Thymus (tissue), 11 donors: ENCODE results near the gene GSG1L2. TPM values are rescaled to one million over a fixed set of nuclear protein-coding genes. Genes with fewer than 3 reads are reported as not detected.
"Not testable (repeated sequence)": the region's sequence is repeated elsewhere in the genome, so short reads cannot be mapped to it uniquely, and the experiment has no call there.

ENCODE experiments used
- DNase-seq, 9 donors: peaks; one replicate each; pipeline ENCODE4 v3.0.0-alpha.2; 2013; ENCODE audit warnings: low spot score in 9 of 9, low read depth in 6 of 9, missing footprints in 1 of 9
- H3K27ac ChIP-seq, 2 donors: one replicate each; pipeline ENCODE4 v1.5.1; 2013; ENCODE audit warnings: control low read depth in 1 of 2, low read depth in 1 of 2, low read length in 1 of 2, mild to moderate bottlenecking in 1 of 2, moderate library complexity in 1 of 2
- H3K27me3 ChIP-seq, 2 donors: one replicate each; pipeline ENCODE4 v1.5.1; 2013; ENCODE audit warnings: low read length in 1 of 2; ENCODE audit not compliant: control insufficient read depth in 2 of 2, insufficient read depth in 1 of 2
- H3K36me3 ChIP-seq, 2 donors: one replicate each; pipeline ENCODE4 v1.5.1; 2013; ENCODE audit warnings: low read length in 1 of 2, mild to moderate bottlenecking in 1 of 2, moderate library complexity in 1 of 2; ENCODE audit not compliant: control insufficient read depth in 2 of 2, insufficient read depth in 2 of 2
- H3K4me1 ChIP-seq, 2 donors: one replicate each; pipeline ENCODE4 v1.5.1; 2013; ENCODE audit warnings: low read length in 2 of 2; ENCODE audit not compliant: control insufficient read depth in 2 of 2, insufficient read depth in 2 of 2
- H3K4me3 ChIP-seq, 2 donors: one replicate each; pipeline ENCODE4 v1.5.1; 2013; ENCODE audit warnings: low read length in 2 of 2, control low read depth in 1 of 2, mild to moderate bottlenecking in 1 of 2
- H3K9me3 ChIP-seq, 2 donors: one replicate each; pipeline ENCODE4 v1.5.1; 2013; ENCODE audit warnings: low read length in 1 of 2, mild to moderate bottlenecking in 1 of 2; ENCODE audit not compliant: control insufficient read depth in 2 of 2, insufficient read depth in 1 of 2
- WGBS: extraction: QIAGEN DNeasy Blood & Tissue Kit; methylation state at CpG from one replicate; pipeline ENCODE4 v1.1.7; 2013; 5-methylcytosine and 5-hydroxymethylcytosine counted together
- polyA plus RNA-seq: library from polyadenylated mRNA; stranded (reverse); fragments of 200-250 nt; gene quantifications from one replicate; pipeline ENCODE4 v1.2.3, GENCODE V29; 2013
- total RNA-seq: library from RNA; stranded (reverse); fragments of 120-200 nt; gene quantifications from one replicate; pipeline ENCODE4 v1.2.4, GENCODE V29; 2013
- donor health status: healthy.

Gene GSG1L2
- total and polyA plus RNA-seq, 2 donors, result not detected

DNA sequence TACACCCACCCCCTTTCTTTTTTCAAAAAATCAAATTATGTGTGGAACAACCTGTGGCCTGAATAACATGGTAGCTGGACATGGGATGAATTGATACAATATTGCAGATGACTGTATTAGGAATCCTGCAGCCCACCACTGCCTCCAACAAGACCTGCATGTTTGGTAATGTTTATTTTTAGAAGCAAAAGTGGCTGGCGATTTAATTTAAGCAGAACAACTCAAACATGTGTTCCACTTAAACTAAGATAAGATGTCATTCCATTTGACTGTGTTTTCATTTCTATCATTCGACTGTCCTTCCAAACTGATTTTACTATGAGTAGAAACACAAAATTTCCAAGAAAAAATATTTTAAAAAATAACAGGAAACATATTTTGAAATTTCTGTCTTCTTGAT lies 20.4 kb downstream of the GSG1L2 start:
- no peaks in the 10 kb centered on the region for H3K36me3 ChIP-seq
- H3K4me1 ChIP-seq, result no peaks in the 10 kb centered on the region
- no peak overlapping the region for H3K27ac ChIP-seq
- no peak for DNase-seq
- no peak overlapping the region for H3K4me3 ChIP-seq
- H3K27me3 ChIP-seq, result no peaks in the 10 kb centered on the region
- WGBS, result 80% methylated on average over 2 of the region's 2 CpGs
- H3K9me3 ChIP-seq, result no peaks in the 10 kb centered on the region

DNA sequence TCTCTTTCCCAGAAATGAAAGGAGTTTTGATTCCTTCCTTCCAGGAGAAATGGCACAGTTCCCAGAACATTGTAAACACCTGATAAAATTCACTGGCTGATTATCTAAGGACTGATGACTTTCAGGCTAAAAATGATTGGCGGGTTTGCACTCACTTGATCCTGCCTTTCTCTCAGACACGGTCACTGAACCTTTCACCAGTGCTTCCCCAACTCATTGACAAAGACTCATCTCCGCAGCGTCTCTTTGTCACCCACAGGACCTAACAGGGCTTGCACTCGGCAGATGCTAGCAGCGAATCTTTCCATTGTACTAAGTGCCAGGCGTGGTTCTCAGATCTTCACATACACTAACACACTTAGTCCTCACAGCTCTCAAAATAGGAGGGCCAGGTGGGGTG lies 23.2 kb downstream of the GSG1L2 start:
- no peaks in the 10 kb centered on the region for H3K4me1 ChIP-seq
- H3K27me3 ChIP-seq, result no peaks in the 10 kb centered on the region
- no peak overlapping the region for H3K27ac ChIP-seq
- H3K4me3 ChIP-seq, result no peak overlapping the region
- H3K9me3 ChIP-seq, result no peaks in the 10 kb centered on the region
- no peak for DNase-seq
- no peaks in the 10 kb centered on the region for H3K36me3 ChIP-seq
- 92% methylated on average over 7 of the region's 7 CpGs for whole genome bisulfite sequencing

DNA sequence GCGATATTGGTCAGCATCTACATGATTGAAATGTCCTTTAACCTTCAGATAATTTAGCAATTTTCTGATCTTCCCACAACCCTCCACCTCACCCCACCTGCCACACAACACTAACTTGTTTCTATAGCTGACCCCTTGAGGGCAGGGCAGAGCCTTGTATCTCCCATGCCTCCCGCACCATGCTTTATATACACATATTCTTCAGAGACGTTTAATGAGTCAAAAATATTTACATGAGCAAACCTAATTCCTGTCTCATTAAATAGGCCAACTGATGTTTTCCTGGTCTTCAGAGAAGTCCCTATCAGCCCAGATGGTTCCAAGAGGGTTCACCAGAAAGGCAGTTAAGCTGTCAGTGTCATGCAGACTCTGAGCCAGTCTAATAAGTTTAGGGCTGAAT lies 23.9 kb downstream of the GSG1L2 start:
- no peaks in the 10 kb centered on the region for H3K9me3 ChIP-seq
- no peak overlapping the region for H3K27ac ChIP-seq
- 90% methylated on average over 3 of the region's 3 CpGs for WGBS
- no peaks in the 10 kb centered on the region for H3K4me1 ChIP-seq
- no peak overlapping the region for H3K4me3 ChIP-seq
- H3K27me3 ChIP-seq, result no peaks in the 10 kb centered on the region
- no peak for DNase-seq
- H3K36me3 ChIP-seq, result no peaks in the 10 kb centered on the region

- Histone ChIP-seq H3K27ac (no peak overlapping the region), H3K4me3 (no peak overlapping the region), H3K36me3 (no peaks in the 10 kb centered on the region), H3K27me3 (no peaks in the 10 kb centered on the region), H3K4me1 (no peaks in the 10 kb centered on the region), H3K9me3 (no peaks in the 10 kb centered on the region)
- DNase-seq, result no peak
- 95% methylated on average over 15 of the region's 15 CpGs for WGBS
Measured at GRCh38 chr17:9792181-9792840, 29.6 kb downstream of the GSG1L2 start.

DNA sequence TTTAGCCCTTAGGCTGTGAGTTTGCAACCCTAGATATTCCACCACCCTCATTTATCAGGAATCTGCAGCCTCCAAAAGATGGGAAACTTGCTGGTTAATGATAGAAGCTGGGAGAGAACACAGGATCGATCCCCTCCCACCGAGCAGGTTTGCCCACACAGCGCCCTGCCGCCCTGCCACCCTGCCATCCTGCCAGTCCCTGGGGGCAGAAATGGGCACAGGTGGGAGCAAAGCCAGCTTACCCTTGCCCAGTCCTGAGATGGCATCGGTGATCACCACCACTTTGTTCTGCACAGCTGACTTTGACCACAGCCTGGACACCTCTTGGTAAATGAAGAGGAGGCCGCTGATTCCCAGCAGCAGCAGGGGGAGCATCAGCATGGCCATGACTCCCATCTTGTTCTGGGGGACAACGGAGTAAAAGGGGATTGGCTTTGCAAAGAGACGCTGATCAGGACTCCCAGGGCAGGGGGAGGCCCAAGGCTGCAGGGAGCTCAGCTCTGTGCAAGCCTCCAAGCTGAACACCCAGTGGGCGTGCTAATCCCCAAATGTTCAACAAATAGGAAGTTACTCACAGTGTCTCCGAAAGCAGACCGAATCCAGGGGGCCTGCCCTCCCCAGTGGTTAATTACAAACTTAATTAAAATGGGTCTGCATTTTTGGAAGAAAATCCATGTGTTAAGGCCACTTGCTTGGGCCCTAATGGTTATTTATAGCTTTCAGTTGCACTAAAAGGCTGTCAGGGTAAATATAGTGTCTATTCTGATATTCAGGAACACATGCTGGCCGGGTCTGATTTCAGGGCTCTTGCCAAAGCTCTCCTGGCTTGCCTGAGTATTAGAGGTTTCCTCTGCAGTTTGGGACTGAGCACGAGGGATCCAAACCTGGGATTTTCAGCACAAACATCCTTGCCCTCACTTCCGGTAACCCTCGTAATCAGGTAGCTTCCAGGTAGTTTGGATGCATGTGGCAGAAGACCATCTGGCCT lies 30.7 kb downstream of the GSG1L2 start, which contains the start of gene DHRS7C:
Gene DHRS7C (minus strand): TSS at position 704 of the 988 bp plus-strand sequence. CDS start 308 bp downstream, at position 396.
- H3K4me1 ChIP-seq, result no peaks in the 10 kb centered on the region
- H3K36me3 ChIP-seq, result no peaks in the 10 kb centered on the region
- H3K27ac ChIP-seq, result no peak within 1 kb of the TSS
- H3K9me3 ChIP-seq, result no peaks in the 10 kb centered on the region
- no peak for DNase-seq
- H3K27me3 ChIP-seq, result no peaks in the 10 kb centered on the region
- 87% methylated on average over 15 of the region's 15 CpGs for WGBS
- H3K4me3 ChIP-seq, result no peak within 1 kb of the TSS

- no peak for DNase-seq
- WGBS, result 86% methylated on average over 4 of the region's 4 CpGs
- no peaks in the 10 kb centered on the region for H3K36me3 ChIP-seq
- H3K27ac ChIP-seq, result no peak overlapping the region
- no peaks in the 10 kb centered on the region for H3K27me3 ChIP-seq
- H3K9me3 ChIP-seq, result no peaks in the 10 kb centered on the region
- no peak overlapping the region for H3K4me3 ChIP-seq
- H3K4me1 ChIP-seq, result no peaks in the 10 kb centered on the region
Measured at GRCh38 chr17:9790316-9790715, 31.6 kb downstream of the GSG1L2 start.

DNA sequence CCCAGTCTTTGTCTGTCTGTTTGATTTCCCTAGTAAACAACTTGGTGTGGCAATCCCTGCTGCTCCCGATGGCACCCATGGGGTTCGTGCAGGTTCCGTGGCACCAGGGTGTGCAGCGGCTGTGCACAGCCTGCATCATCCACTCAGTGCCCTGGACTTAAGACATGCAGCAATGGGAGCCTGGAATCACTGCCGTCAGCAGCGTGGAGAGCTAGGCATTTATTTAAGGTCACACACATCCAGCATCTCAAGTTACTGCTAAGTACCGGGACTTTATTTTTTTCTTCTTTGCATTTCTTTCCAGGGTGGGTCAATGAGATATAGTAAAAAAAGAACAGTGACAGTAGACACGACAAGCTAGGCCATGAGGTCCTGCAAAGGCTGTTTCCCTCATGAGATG lies 33.3 kb downstream of the GSG1L2 start:
- DNase-seq, result no peak
- 95% methylated on average over 8 of the region's 8 CpGs for WGBS
- H3K36me3 ChIP-seq, result no peaks in the 10 kb centered on the region
- no peaks in the 10 kb centered on the region for H3K9me3 ChIP-seq
- H3K4me1 ChIP-seq, result no peaks in the 10 kb centered on the region
- no peaks in the 10 kb centered on the region for H3K27me3 ChIP-seq
- H3K27ac ChIP-seq, result no peak overlapping the region
- H3K4me3 ChIP-seq, result no peak overlapping the region

DNA sequence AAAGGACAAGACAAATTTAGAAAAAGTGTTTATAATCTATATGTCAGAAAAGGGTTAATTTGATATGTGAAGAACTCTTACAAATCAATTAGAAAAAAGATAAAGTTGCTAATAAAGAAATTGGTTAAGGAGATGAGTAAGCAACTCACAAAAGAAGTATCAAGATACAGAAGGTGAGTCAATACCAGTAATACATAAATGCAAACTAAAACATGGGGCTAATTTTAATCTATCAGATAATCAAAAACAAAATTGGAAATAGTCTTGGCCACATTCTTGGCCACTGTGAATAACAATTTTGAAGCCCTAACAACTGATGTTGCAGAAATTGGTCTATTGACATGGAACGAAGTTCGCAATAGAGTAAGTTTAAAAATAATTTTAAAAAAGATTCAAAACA lies 37.3 kb downstream of the GSG1L2 start:
- Histone ChIP-seq H3K4me3 (no peak overlapping the region), H3K4me1 (no peaks in the 10 kb centered on the region), H3K27ac (no peak overlapping the region), H3K27me3 (no peaks in the 10 kb centered on the region), H3K9me3 (no peaks in the 10 kb centered on the region), H3K36me3 (no peaks in the 10 kb centered on the region)
- DNase-seq, result no peak
- WGBS, result 96% methylated on average over 2 of the region's 2 CpGs

DNA sequence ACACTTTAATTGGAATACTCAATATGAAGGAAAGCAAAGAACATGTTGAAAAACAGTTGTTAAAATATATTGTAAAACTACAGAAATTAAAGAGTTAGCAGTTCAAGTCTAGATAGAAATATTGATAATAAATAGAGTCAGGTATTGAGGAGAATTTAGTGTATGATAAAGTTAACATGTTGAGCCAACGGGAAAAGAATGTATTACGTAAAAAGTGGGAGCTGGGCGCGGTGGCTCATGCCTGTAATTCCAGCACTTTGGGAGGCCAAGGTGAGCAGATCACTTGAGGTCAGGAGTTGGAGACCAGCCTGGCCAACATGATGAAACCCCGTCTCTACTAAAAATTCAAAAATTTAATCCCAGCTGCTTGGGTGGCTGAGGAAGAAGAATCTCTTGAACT lies 38.4 kb downstream of the GSG1L2 start:
- not testable (repeated sequence) for DNase-seq, H3K4me3 ChIP-seq, H3K27me3 ChIP-seq, H3K27ac ChIP-seq, H3K4me1 ChIP-seq, H3K36me3 ChIP-seq, H3K9me3 ChIP-seq
- WGBS, result 98% methylated on average over 5 of the region's 5 CpGs
